Trophoblast cell (in vitro differentiated cells and primary cell): ENCODE measurements around the gene NFATC1.

Experiments
- DNase-seq, 2 donors: peaks; one replicate each; pipeline ENCODE4 v3.0.0-alpha.2; 2016
- H2AFZ ChIP-seq: 2 replicates; pipeline ENCODE4 v1.6.1; 2013; ENCODE audit warnings: low read length, moderate library complexity, mild to moderate bottlenecking; ENCODE audit not compliant: insufficient read depth, poor library complexity
- H2AK5ac ChIP-seq: 2 replicates; pipeline ENCODE4 v1.6.1; 2013; ENCODE audit warnings: mild to moderate bottlenecking, low read length
- H2BK120ac ChIP-seq: 2 replicates; pipeline ENCODE4 v1.6.1; 2013; ENCODE audit warnings: low read length, mild to moderate bottlenecking, moderate library complexity; ENCODE audit not compliant: insufficient read depth, poor library complexity
- H2BK12ac ChIP-seq: 2 replicates; pipeline ENCODE4 v1.6.1; 2013; ENCODE audit warnings: mild to moderate bottlenecking, low read length, moderate library complexity
- H2BK5ac ChIP-seq: 2 replicates; pipeline ENCODE4 v1.6.1; 2013; ENCODE audit warnings: low read length, low read depth, moderate library complexity, mild to moderate bottlenecking; ENCODE audit not compliant: poor library complexity
- H3K14ac ChIP-seq: 2 replicates; pipeline ENCODE4 v1.6.1; 2013; ENCODE audit warnings: mild to moderate bottlenecking, low read length
- H3K18ac ChIP-seq: 2 replicates; pipeline ENCODE4 v1.6.1; 2013; ENCODE audit warnings: mild to moderate bottlenecking, low read length
- H3K23ac ChIP-seq: 2 replicates; pipeline ENCODE4 v1.6.1; 2013; ENCODE audit warnings: low read length
- H3K27ac ChIP-seq: 2 replicates; pipeline ENCODE4 v1.5.1; 2013; ENCODE audit warnings: low read depth, mild to moderate bottlenecking, inconsistent platforms, low read length, moderate library complexity
- H3K27me3 ChIP-seq: 2 replicates; pipeline ENCODE4 v1.6.1; 2013; ENCODE audit warnings: inconsistent platforms, mild to moderate bottlenecking, low read length, moderate library complexity; ENCODE audit not compliant: insufficient read depth
- H3K36me3 ChIP-seq, 2 experiments: 1 replicate in 1 of 2; 2 replicates in 1 of 2; pipeline ENCODE4 v1.6.1; 2013; ENCODE audit warnings: low read length in 2 of 2, mild to moderate bottlenecking in 2 of 2, moderate library complexity in 1 of 2; ENCODE audit not compliant: insufficient read depth in 2 of 2, control insufficient read depth in 1 of 2
- H3K4ac ChIP-seq: 2 replicates; pipeline ENCODE4 v1.6.1; 2013; ENCODE audit warnings: low read depth, mild to moderate bottlenecking, low read length, moderate library complexity
- H3K4me1 ChIP-seq, 2 experiments: 1 replicate in 1 of 2; 2 replicates in 1 of 2; pipeline ENCODE4 v1.6.1; 2013; ENCODE audit warnings: low read length in 2 of 2, mild to moderate bottlenecking in 2 of 2, moderate library complexity in 1 of 2; ENCODE audit not compliant: insufficient read depth in 2 of 2, control insufficient read depth in 1 of 2
- H3K4me2 ChIP-seq: 2 replicates; pipeline ENCODE4 v1.6.1; 2013; ENCODE audit warnings: inconsistent platforms, mild to moderate bottlenecking, low read length, moderate library complexity
- H3K4me3 ChIP-seq: 2 replicates; pipeline ENCODE4 v1.5.1; 2013; ENCODE audit warnings: mild to moderate bottlenecking, low read depth, low read length, inconsistent platforms
- H3K79me1 ChIP-seq: one replicate; pipeline ENCODE4 v1.6.1; 2013; ENCODE audit warnings: low read length
- H3K79me2 ChIP-seq: 2 replicates; pipeline ENCODE4 v1.6.1; 2013; ENCODE audit warnings: low read length, mild to moderate bottlenecking; ENCODE audit not compliant: control insufficient read depth, insufficient read depth, poor library complexity
- H3K9ac ChIP-seq: 2 replicates; pipeline ENCODE4 v1.6.1; 2013; ENCODE audit warnings: mild to moderate bottlenecking, low read length
- H3K9me3 ChIP-seq: 2 replicates; pipeline ENCODE4 v1.6.1; 2013; ENCODE audit warnings: low read depth, mild to moderate bottlenecking, control low read depth, inconsistent platforms, low read length; ENCODE audit not compliant: insufficient read depth
- H4K12ac ChIP-seq: 2 replicates; pipeline ENCODE4 v1.6.1; 2013; ENCODE audit warnings: low read depth, mild to moderate bottlenecking, low read length, moderate library complexity
- H4K8ac ChIP-seq: 2 replicates; pipeline ENCODE4 v1.6.1; 2013; ENCODE audit warnings: low read depth, mild to moderate bottlenecking, low read length, moderate library complexity
- H4K91ac ChIP-seq: one replicate; pipeline ENCODE4 v1.6.1; 2013; ENCODE audit warnings: low read depth, mild to moderate bottlenecking, low read length, moderate library complexity
- WGBS: extraction: QIAGEN DNeasy Blood & Tissue Kit; methylation state at CpG from one replicate; pipeline ENCODE4 v1.1.7; 2013; ENCODE audit warnings: missing lambda C conversion rate; ENCODE audit not compliant: insufficient read length, insufficient coverage; ENCODE audit errors: extremely low coverage; 5-methylcytosine and 5-hydroxymethylcytosine counted together

The NFATC1 gene

DNA sequence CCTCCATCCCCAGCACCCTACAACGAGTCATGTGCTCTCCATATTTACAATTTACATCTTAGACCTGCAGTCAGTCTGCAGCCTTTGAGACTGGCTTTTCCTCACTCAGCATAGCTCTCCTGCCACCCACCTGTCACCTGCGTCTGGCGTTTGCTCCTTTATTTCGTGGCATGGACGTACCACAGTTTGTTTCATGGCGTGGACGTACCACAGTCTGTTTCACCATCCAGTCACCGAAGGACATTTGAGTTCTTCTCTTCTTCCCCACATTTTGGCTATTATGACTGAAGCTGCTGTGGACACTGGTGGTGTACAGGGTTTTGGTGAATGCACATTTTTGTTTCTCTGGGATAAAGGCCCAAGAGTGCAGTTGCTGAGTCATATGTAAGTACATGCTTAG, 142.0 kb downstream of the NFATC1 start:
- Histone ChIP-seq H3K36me3 (no peaks in the 10 kb centered on the region), H3K4ac (no peak overlapping the region), H3K27me3 (no peaks in the 10 kb centered on the region), H3K4me2 (no peak overlapping the region), H4K8ac (no peak overlapping the region), H2BK12ac (no peak overlapping the region), H3K18ac (no peak overlapping the region), H3K4me1 (no peaks in the 10 kb centered on the region), H3K9ac (no peak overlapping the region), H2BK120ac (no peak overlapping the region), H2BK5ac (no peak overlapping the region), H4K91ac (no peak overlapping the region), H4K12ac (no peak overlapping the region), H3K14ac (no peak overlapping the region), H3K9me3 (peaks cover 7% of the 10 kb centered on the region), H3K23ac (no peak overlapping the region), H3K4me3 (no peak overlapping the region), H2AK5ac (no peak overlapping the region), H2AFZ (no peak overlapping the region), H3K79me1 (no peaks in the 10 kb centered on the region), H3K79me2 (no peaks in the 10 kb centered on the region), H3K27ac (no peak overlapping the region)
- no CpG with 5 or more reads among the region's 8 CpGs for WGBS
- no peak for DNase-seq

DNA sequence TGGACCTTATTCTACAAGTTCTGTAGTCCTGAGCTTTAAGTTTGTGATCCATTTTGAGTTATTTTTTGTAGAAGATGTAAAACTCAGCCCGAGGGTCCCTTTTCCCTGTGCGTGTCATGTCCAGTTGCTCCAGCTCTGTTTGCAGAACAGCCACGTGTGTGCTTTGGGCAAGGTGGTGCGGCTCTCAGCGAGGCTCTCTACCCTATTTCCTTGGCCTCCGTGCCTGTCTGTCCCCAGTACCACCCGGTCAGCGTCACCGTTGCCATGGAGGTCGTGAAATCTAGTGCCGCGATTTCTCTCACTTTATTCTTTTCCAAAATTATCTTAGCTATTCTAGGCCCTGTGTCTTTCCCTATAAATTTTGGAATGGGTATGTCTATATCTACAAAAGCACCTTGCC, 142.9 kb downstream of the NFATC1 start:
- no peak overlapping the region for H2BK5ac ChIP-seq
- H3K27ac ChIP-seq: no peak overlapping the region
- H2AFZ ChIP-seq: no peak overlapping the region
- no peak overlapping the region for H2AK5ac ChIP-seq
- H3K18ac ChIP-seq: no peak overlapping the region
- H2BK120ac ChIP-seq: no peak overlapping the region
- H4K8ac ChIP-seq: no peak overlapping the region
- H3K4me2 ChIP-seq: no peak overlapping the region
- no peak for DNase-seq
- no peak overlapping the region for H4K91ac ChIP-seq
- H3K4me3 ChIP-seq: no peak overlapping the region
- WGBS: no CpG with 5 or more reads among the region's 12 CpGs
- no peak overlapping the region for H4K12ac ChIP-seq
- H3K4me1 ChIP-seq: no peaks in the 10 kb centered on the region
- peaks cover 7% of the 10 kb centered on the region for H3K9me3 ChIP-seq
- H3K79me1 ChIP-seq: no peaks in the 10 kb centered on the region
- H3K27me3 ChIP-seq: no peaks in the 10 kb centered on the region
- no peaks in the 10 kb centered on the region for H3K79me2 ChIP-seq
- no peak overlapping the region for H3K4ac ChIP-seq
- H3K14ac ChIP-seq: no peak overlapping the region
- H3K23ac ChIP-seq: no peak overlapping the region
- H3K36me3 ChIP-seq: no peaks in the 10 kb centered on the region
- H2BK12ac ChIP-seq: no peak overlapping the region
- no peak overlapping the region for H3K9ac ChIP-seq

GRCh38 chr18:79540161-79540903, 144.6 kb downstream of the NFATC1 start:
- no peak overlapping the region for H2AK5ac ChIP-seq
- no peaks in the 10 kb centered on the region for H3K27me3 ChIP-seq
- no peak overlapping the region for H4K8ac ChIP-seq
- no peak overlapping the region for H3K4ac ChIP-seq
- H3K9me3 ChIP-seq: peaks cover 7% of the 10 kb centered on the region
- no peak overlapping the region for H3K4me2 ChIP-seq
- no peak overlapping the region for H4K12ac ChIP-seq
- no peak overlapping the region for H2AFZ ChIP-seq
- H3K18ac ChIP-seq: no peak overlapping the region
- no peak overlapping the region for H3K27ac ChIP-seq
- H2BK120ac ChIP-seq: no peak overlapping the region
- H3K4me1 ChIP-seq: no peaks in the 10 kb centered on the region
- no peak overlapping the region for H3K23ac ChIP-seq
- no peak overlapping the region for H3K4me3 ChIP-seq
- H2BK12ac ChIP-seq: no peak overlapping the region
- H3K36me3 ChIP-seq: no peaks in the 10 kb centered on the region
- no CpG with 5 or more reads among the region's 16 CpGs for WGBS
- no peak for DNase-seq
- H2BK5ac ChIP-seq: no peak overlapping the region
- no peak overlapping the region for H3K9ac ChIP-seq
- no peak overlapping the region for H3K14ac ChIP-seq
- no peaks in the 10 kb centered on the region for H3K79me1 ChIP-seq
- no peak overlapping the region for H4K91ac ChIP-seq
- H3K79me2 ChIP-seq: no peaks in the 10 kb centered on the region

DNA sequence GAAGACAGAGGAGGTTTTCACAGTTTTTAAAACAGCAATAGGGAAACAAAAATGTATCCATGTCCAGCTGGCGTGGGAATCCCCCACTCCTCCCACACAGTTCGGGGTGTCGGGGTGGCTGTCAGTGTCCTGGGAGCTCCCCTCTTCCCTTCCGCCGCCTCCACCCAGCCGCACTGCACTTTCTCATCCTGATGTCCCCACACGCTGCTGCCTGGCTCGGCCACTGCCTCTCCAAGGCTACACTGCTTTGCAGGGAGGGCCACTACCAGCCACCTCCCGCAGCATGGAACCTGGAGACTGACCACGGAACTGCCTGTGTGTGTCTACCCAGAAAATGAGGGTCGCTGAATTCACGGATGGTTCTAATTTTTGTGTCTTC, 145.2 kb downstream of the NFATC1 start:
- Histone ChIP-seq H3K79me1 (no peaks in the 10 kb centered on the region), H4K12ac (no peak overlapping the region), H3K79me2 (no peaks in the 10 kb centered on the region), H2AK5ac (no peak overlapping the region), H3K9me3 (peaks cover 10% of the 10 kb centered on the region), H2BK5ac (no peak overlapping the region), H3K27ac (no peak overlapping the region), H2BK12ac (no peak overlapping the region), H3K18ac (no peak overlapping the region), H3K36me3 (no peaks in the 10 kb centered on the region), H3K4me3 (peak overlapping the region; percentile 25), H3K9ac (peak overlapping the region; percentile 47), H2AFZ (no peak overlapping the region), H3K23ac (no peak overlapping the region), H3K4ac (no peak overlapping the region), H4K91ac (no peak overlapping the region), H4K8ac (no peak overlapping the region), H3K27me3 (no peaks in the 10 kb centered on the region), H3K14ac (no peak overlapping the region), H3K4me1 (no peaks in the 10 kb centered on the region), H3K4me2 (no peak overlapping the region), H2BK120ac (no peak overlapping the region)
- no peak for DNase-seq
- no CpG with 5 or more reads among the region's 12 CpGs for WGBS
